K562 (cell line): ENCODE results near the gene TIGD1. TPM values are rescaled to one million over a fixed set of nuclear protein-coding genes. Genes with fewer than 3 reads are reported as not detected.

Source experiments
- ATAC-seq: fragments of 200-7000 bp; cut with Tn5 transposase; 3 replicates; pipeline ENCODE4 v1.9.1; 2020; ENCODE audit warnings: moderate library complexity
- BruUV-seq: library from RNA; stranded (reverse); fragments of 400-500 nt; replicated peaks from 2 replicates; lab custom pipeline; 2021; lab: Mats Ljungman, UMichigan
- CTCF ChIA-PET: fragments of 300-600 bp; formaldehyde crosslinking; extraction: SDS; loops from one replicate; lab custom pipeline; 2021; ENCODE audit warnings: low intra/inter-chr PET ratio; lab: Yijun Ruan, JAX
- POLR2A ChIA-PET: fragments of 300-600, 350-650 bp; sonication (Branson Sonifier 250); formaldehyde crosslinking; extraction: SDS; loops from one replicate; lab custom pipeline; 2021; ENCODE audit warnings: antibody characterized with exemption, inconsistent platforms; lab: Yijun Ruan, JAX
- DNase-seq, 4 experiments: peaks; one replicate each; pipeline versions ENCODE4 v3.0.0 to v3.0.0-alpha.2; 2011 to 2018; ENCODE audit warnings: low spot score in 3 of 4, mixed read lengths in 3 of 4; ENCODE audit errors: extremely low read depth in 1 of 4
- FAIRE-seq: peaks from 2 replicates; lab custom pipeline; 2011; peaks lifted over from hg19 to GRCh38; lab: Jason Lieb, UNC
- H2AFZ ChIP-seq: 2 replicates; pipeline ENCODE4 v1.6.0; 2011; ENCODE audit warnings: low read depth, low read length, control low read depth, inconsistent platforms
- H3K27ac ChIP-seq: fragments of 200-600 bp; 3 replicates; pipeline ENCODE4 v1.8.0; 2011; ENCODE audit warnings: low read depth, mild to moderate bottlenecking, control low read depth, inconsistent platforms, low read length, moderate library complexity, mixed read lengths; ENCODE audit errors: extremely low read depth
- H3K27me3 ChIP-seq, 2 experiments: fragments of 300-600 bp in 1 of 2; 2 replicates in 1 of 2; 3 replicates in 1 of 2; pipeline versions ENCODE4 v1.6.0 to v1.8.0; 2011; ENCODE audit warnings: inconsistent platforms in 2 of 2, low read length in 2 of 2, mild to moderate bottlenecking in 1 of 2, mixed read lengths in 1 of 2, moderate library complexity in 1 of 2; ENCODE audit not compliant: control insufficient read depth in 2 of 2, insufficient read depth in 2 of 2
- H3K36me3 ChIP-seq: fragments of 300-600 bp; 3 replicates; pipeline ENCODE4 v1.8.0; 2011; ENCODE audit warnings: mild to moderate bottlenecking, low read length, inconsistent platforms; ENCODE audit not compliant: control insufficient read depth, insufficient read depth
- H3K4me1 ChIP-seq, 2 experiments: fragments of 200-600 bp in 1 of 2; replicated peaks in 1 of 2; 2 replicates in 1 of 2; 3 replicates in 1 of 2; pipeline versions ENCODE4 v1.5.1 to v1.8.0; 2011; ENCODE audit warnings: inconsistent platforms in 2 of 2, low read length in 2 of 2, mild to moderate bottlenecking in 1 of 2, mixed read lengths in 1 of 2, moderate library complexity in 1 of 2; ENCODE audit not compliant: control insufficient read depth in 2 of 2, insufficient read depth in 2 of 2
- H3K4me2 ChIP-seq: 2 replicates; pipeline ENCODE4 v1.6.1; 2011; ENCODE audit warnings: low read length, control low read depth, inconsistent platforms, mixed read lengths; ENCODE audit not compliant: insufficient read depth
- H3K4me3 ChIP-seq: fragments of 200-600 bp; sonication (generic), shearing (Covaris generic); 2 replicates; pipeline ENCODE4 v1.5.1; 2016; ENCODE audit warnings: control low read depth, inconsistent platforms
- H3K79me2 ChIP-seq: fragments of 200-600 bp; 3 replicates; pipeline ENCODE4 v1.8.0; 2011; ENCODE audit warnings: low read length, inconsistent platforms; ENCODE audit not compliant: control insufficient read depth, insufficient read depth
- H3K9ac ChIP-seq, 2 experiments: 2 replicates each; pipeline versions ENCODE4 v1.6.0 to v1.6.1; 2011; ENCODE audit warnings: low read depth in 2 of 2, low read length in 2 of 2, control low read depth in 1 of 2, inconsistent platforms in 1 of 2, mild to moderate bottlenecking in 1 of 2, mixed read lengths in 1 of 2; ENCODE audit not compliant: insufficient read depth in 1 of 2
- H3K9me1 ChIP-seq: one replicate; pipeline ENCODE4 v1.6.0; 2011; ENCODE audit warnings: inconsistent platforms, mild to moderate bottlenecking, low read length, moderate library complexity; ENCODE audit not compliant: control insufficient read depth, insufficient read depth
- H3K9me3 ChIP-seq: replicated peaks from 2 replicates; pipeline ENCODE4 v1.5.1; 2011; ENCODE audit warnings: low read depth, low read length, inconsistent platforms; ENCODE audit not compliant: control insufficient read depth, insufficient read depth
- H4K20me1 ChIP-seq: replicated peaks from 2 replicates; pipeline ENCODE4 v1.6.1; 2011; ENCODE audit warnings: low read length, inconsistent platforms, mixed read lengths; ENCODE audit not compliant: control insufficient read depth, insufficient read depth
- ADNP ChIP-seq: fragments of 200-800 bp; sonication (Bioruptor generic); IDR thresholded peaks from 2 replicates; pipeline ENCODE4 v1.6.1; 2016; ENCODE audit warnings: missing genetic modification characterization, missing compliant biosample characterization
- CBX8 ChIP-seq: fragments of 200-600 bp; sonication (generic); IDR thresholded peaks from 2 replicates; pipeline ENCODE4 v1.6.1; 2012; ENCODE audit warnings: borderline replicate concordance, mixed run types, low read depth, mild to moderate bottlenecking, moderate library complexity, mixed read lengths, low read length, control low read depth, inconsistent platforms; ENCODE audit not compliant: poor library complexity, severe bottlenecking; ENCODE audit errors: extremely low read depth
- E2F5 ChIP-seq: sonication (generic); formaldehyde crosslinking; IDR thresholded peaks from 2 replicates; pipeline ENCODE4 v1.8.0; 2022; ENCODE audit warnings: mild to moderate bottlenecking, missing genetic modification reagents
- ETV5 ChIP-seq: sonication (generic); formaldehyde crosslinking; IDR thresholded peaks from 2 replicates; pipeline ENCODE4 v1.4.0; 2020; ENCODE audit warnings: low read depth, mild to moderate bottlenecking, missing genetic modification reagents
- IRF9 ChIP-seq: fragments of 450-650 bp; IDR thresholded peaks from 2 replicates; pipeline ENCODE4 v1.6.1; 2016; ENCODE audit warnings: missing biosample characterization, missing genetic modification characterization
- MXI1 ChIP-seq: IDR thresholded peaks from 2 replicates; pipeline ENCODE4 v1.6.1; 2011; ENCODE audit warnings: low read depth, mild to moderate bottlenecking, improper control_type of control experiment, low read length
- NFYB ChIP-seq: IDR thresholded peaks from 2 replicates; pipeline ENCODE4 v1.6.1; 2011; ENCODE audit warnings: mild to moderate bottlenecking, moderate library complexity; ENCODE audit not compliant: insufficient read length; ENCODE audit errors: extremely low read depth
- ZNF121 ChIP-seq: sonication (generic); formaldehyde crosslinking; conservative IDR thresholded peaks from 2 replicates; pipeline ENCODE4 v1.8.0; 2022; ENCODE audit warnings: missing genetic modification reagents
- WGBS: fragments of 100-300 bp; shearing (Covaris generic); methylation state at CpG from one replicate; pipeline ENCODE4 v1.1.6; 2016; ENCODE audit warnings: low coverage, mixed read lengths; ENCODE audit not compliant: insufficient coverage; ENCODE audit errors: missing lambda C conversion rate; 5-methylcytosine and 5-hydroxymethylcytosine counted together
- in situ Hi-C: fragments of 300-500 bp; cut with MboI; formaldehyde crosslinking; loops from 4 replicates; pipeline ENCODE4 v1.15.0; 2018; ENCODE audit warnings: inconsistent platforms, mixed read lengths
- intact Hi-C: fragments of 100-400 bp; cut with micrococcal nuclease; formaldehyde crosslinking; loops from 2 replicates; pipeline ENCODE4 v1.14.2; 2022
- polyA plus RNA-seq, 8 experiments: library from polyadenylated mRNA; depleted of rRNA in 4 of 8; stranded (reverse) in 5 of 8; unstranded in 3 of 8; fragments of >200 nt; fragmentation: Nextera tagmentation in 2 of 8; fragmentation: Illumina TruSeq in 1 of 8; extraction: Ambion mirVana in 2 of 8; extraction: Trizol in 1 of 8; gene quantifications; 2 replicates each; pipeline versions ENCODE4 v1.2.1 to v1.2.3, GENCODE V29; 2011 to 2014; ENCODE audit warnings: inconsistent platforms in 1 of 8, missing spikeins in 1 of 8
- total RNA-seq, 7 experiments: library from RNA; depleted of rRNA in 6 of 7; stranded (reverse); fragments of >200 nt in 6 of 7; fragmentation: Illumina TruSeq in 2 of 7; extraction: Trizol in 2 of 7; gene quantifications; 2 replicates each; pipeline versions ENCODE4 v1.2.1 to v1.2.3, GENCODE V29; 2011 to 2021; ENCODE audit warnings: low replicate concordance in 1 of 7

The TIGD1 gene
- total and polyA plus RNA-seq, 9 of the 15 experiments (the other 6 are each of a cell fraction or from before 2014, with no cell fraction given): 2.0 to 10.1 (median 6.6) TPM

- in situ Hi-C loops: no loop called here
- Histone ChIP-seq H3K36me3 (no peaks in the 10 kb centered on the region), H3K27me3 (peaks cover 0 to 42% of the 10 kb centered on the region in 2 experiments; a peak in 4 of 5 replicates), H3K79me2 (no peaks in the 10 kb centered on the region), H4K20me1 (no peaks in the 10 kb centered on the region; the same call in 1 of the 2 replicates), H3K4me2 (no peak overlapping the region), H3K27ac (no peak overlapping the region), H2AFZ (no peak overlapping the region), H3K9ac (no peak overlapping the region), H3K4me3 (no peak overlapping the region), H3K9me1 (no peaks in the 10 kb centered on the region), H3K9me3 (no peaks in the 10 kb centered on the region), H3K4me1 (no peaks in the 10 kb centered on the region; a peak in 1 of 5 replicates)
- WGBS: 6% methylated on average over 7 of the region's 7 CpGs
- intact Hi-C loops: no loop called here
- no peak for FAIRE-seq
- no peak for TF ChIP-seq ADNP (tag)
- no peak for TF ChIP-seq MXI1
- TF ChIP-seq NFYB: no peak
- no peak for TF ChIP-seq CBX8
- TF ChIP-seq ETV5: no peak
- peak; percentile 42 for TF ChIP-seq ZNF121
- no peak for TF ChIP-seq IRF9 (tag)
- TF ChIP-seq E2F5 (CRISPR knock-in tag): no peak
- ChIA-PET POLR2A (no interaction called here), CTCF (no interaction called here)
- ATAC-seq: no peak
- no peak for DNase-seq
- BruUV-seq: no TSS peak
These were observed 47.2 kb upstream of the TIGD1 start for GRCh38 chr2:232597362-232598079.
